ENCODE results near the gene COL10A1. TPM values are rescaled to one million over a fixed set of nuclear protein-coding genes. Genes with fewer than 3 reads are reported as not detected.

COL10A1 gene
- total RNA-seq (10 to 100 TPM in 1 of 6 donors, 1 to 10 TPM in 1, under 1 TPM in 1, not detected in 3; 0.09 to 15.4 (median 3.4) TPM), polyA plus RNA-seq (under 1 TPM in 1 of 2 donors, not detected in 1; 0.07 TPM)

DNA sequence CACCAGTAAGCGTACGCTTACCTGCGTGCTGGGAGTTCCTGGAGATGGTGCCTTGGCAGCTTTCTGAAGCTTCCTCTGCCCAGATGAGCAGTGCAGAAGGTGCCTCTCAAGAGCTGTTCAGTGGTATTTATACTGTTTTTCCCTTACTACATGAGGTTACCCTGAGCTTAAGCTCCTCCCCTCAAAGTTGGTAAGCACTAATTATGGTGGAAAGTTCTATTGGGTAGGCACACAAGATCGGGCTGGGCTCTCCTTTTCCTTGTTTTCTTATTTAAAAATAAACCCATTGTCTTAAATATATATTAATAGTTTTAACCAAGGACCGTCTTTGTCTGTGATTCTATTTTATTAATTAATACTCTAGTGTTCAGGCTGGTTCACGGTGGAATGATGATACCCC lies at the start of gene COL10A1:
TSS of gene COL10A1 (minus strand) at position 101 of the 400 bp plus-strand sequence. CDS start 640 bp downstream, outside the sequence.
- Histone ChIP-seq H3K9me3 (no peaks in the 10 kb centered on the region), H3K4me3 (no peak within 1 kb of the TSS), H3K27ac (no peak within 1 kb of the TSS), H3K27me3 (no peaks in the 10 kb centered on the region), H3K4me1 (no peaks in the 10 kb centered on the region), H3K36me3 (no peaks in the 10 kb centered on the region)
- no peak for DNase-seq
- WGBS, 2 donors = 91 to 97% methylated on average over 6 of the region's 6 CpGs
- TF ChIP-seq, protein P1, sequence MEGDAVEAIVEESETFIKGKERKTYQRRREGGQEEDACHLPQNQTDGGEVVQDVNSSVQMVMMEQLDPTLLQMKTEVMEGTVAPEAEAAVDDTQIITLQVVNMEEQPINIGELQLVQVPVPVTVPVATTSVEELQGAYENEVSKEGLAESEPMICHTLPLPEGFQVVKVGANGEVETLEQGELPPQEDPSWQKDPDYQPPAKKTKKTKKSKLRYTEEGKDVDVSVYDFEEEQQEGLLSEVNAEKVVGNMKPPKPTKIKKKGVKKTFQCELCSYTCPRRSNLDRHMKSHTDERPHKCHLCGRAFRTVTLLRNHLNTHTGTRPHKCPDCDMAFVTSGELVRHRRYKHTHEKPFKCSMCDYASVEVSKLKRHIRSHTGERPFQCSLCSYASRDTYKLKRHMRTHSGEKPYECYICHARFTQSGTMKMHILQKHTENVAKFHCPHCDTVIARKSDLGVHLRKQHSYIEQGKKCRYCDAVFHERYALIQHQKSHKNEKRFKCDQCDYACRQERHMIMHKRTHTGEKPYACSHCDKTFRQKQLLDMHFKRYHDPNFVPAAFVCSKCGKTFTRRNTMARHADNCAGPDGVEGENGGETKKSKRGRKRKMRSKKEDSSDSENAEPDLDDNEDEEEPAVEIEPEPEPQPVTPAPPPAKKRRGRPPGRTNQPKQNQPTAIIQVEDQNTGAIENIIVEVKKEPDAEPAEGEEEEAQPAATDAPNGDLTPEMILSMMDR (IDR thresholded peaks at IDR 0.05) = no peak
- intact Hi-C loops (cut with DNase I) = no loop called here
- FAIRE-seq = no peak
- no peak for ATAC-seq

DNA sequence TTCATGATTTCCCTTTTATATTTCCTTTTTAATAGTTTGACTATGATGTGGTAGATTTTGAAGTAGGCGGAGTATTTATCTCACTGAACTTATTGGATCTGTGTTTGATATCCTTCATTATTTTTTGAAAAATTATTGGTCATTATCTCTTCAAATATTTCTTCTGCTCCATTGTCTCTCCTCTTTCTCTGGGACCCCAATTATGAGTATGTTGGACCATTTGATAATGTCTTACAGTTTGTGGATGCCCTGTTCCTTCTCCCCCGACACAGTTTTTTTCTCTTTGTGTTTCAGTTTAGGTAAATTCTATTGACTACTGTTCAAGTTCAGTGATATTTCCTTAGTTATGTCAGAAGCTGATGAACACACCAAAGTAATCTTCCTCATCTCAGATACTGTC lies 49.4 kb upstream of the COL10A1 start:
- WGBS, 2 donors = 97 to 98% methylated on average over 2 of the region's 2 CpGs
- no peak overlapping the region for H3K4me3 ChIP-seq
- H3K4me1 ChIP-seq = no peaks in the 10 kb centered on the region
- TF ChIP-seq, protein P1 (IDR thresholded peaks at IDR 0.05) = no peak
- intact Hi-C loops (cut with DNase I) = no loop called here
- ATAC-seq (no peak), DNase-seq (no peak), FAIRE-seq (no peak)
- no peaks in the 10 kb centered on the region for H3K27me3 ChIP-seq
- H3K27ac ChIP-seq = no peak overlapping the region
- no peaks in the 10 kb centered on the region for H3K36me3 ChIP-seq
- peaks cover 0 to 10% (median 0%) of the 10 kb centered on the region in 4 donors for H3K9me3 ChIP-seq

DNA sequence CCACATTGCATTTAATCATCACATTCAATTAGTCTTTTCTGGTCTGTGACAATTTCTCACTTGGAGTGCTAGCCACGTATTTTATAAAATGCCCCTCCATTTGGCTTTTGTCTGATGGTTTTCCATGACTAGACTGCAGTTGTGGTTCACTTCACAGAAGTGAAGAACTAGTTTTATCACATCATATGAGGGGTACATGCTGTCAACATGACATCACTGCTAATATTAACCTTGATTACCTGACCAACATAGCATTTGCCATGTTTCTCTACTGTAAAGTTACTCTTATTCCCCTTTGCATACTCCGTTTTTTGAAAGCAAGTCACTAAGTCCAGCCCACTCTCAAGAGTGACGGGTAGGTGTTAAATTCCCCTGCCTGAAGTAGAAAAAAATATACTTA lies 48.0 kb upstream of the COL10A1 start:
- no peak for DNase-seq
- Histone ChIP-seq H3K27me3 (no peaks in the 10 kb centered on the region), H3K27ac (no peak overlapping the region), H3K4me3 (no peak overlapping the region), H3K4me1 (no peaks in the 10 kb centered on the region), H3K36me3 (no peaks in the 10 kb centered on the region), H3K9me3 (peaks cover 0 to 10% (median 0%) of the 10 kb centered on the region in 4 donors)
- no peak for ATAC-seq
- TF ChIP-seq, protein P1 (IDR thresholded peaks at IDR 0.05) = no peak
- intact Hi-C loops (cut with DNase I) = no loop called here
- WGBS, 2 donors = 64 to 67% methylated on average over 3 of the region's 3 CpGs
- FAIRE-seq = no peak

DNA sequence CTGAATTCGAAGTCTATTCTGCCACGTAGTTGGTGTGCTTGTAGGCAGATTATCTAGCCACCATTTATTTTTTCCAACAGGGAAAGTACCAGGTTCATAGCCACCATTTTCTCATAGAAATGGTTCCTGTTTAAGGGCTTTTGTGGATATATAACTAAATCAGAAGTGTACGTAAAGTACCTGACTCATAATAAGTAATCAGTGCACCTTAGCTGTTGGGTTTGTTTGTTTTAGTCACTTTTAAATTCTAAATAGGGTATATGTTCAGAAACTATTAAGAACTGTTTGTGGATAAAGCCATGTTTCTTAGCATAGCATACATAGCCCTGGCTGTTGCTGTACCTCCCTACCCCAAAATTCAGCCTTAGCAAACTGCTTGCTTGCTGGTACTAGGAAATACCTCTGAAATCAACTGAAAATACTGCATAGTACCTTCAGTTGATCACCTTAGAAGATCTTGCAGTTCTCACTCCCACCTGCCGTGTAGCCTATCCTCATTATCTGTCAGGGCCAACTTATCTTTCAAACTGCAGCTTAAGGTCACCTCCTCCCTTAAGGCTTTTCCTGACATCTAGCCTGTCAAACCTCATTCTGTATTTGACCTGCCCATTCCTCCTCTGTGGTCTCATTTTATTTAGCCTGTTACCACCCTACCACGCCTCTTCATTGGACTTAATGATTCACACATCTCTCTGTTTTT lies 44.6 kb upstream of the COL10A1 start:
- Histone ChIP-seq H3K27me3 (no peaks in the 10 kb centered on the region), H3K9me3 (peaks cover 0 to 8% (median 0%) of the 10 kb centered on the region in 4 donors), H3K4me1 (no peaks in the 10 kb centered on the region), H3K4me3 (no peak overlapping the region), H3K36me3 (no peaks in the 10 kb centered on the region), H3K27ac (no peak overlapping the region)
- 88 to 93% methylated on average over 5 of the region's 5 CpGs for WGBS, 2 donors
- DNase-seq (no peak), FAIRE-seq (no peak), ATAC-seq (no peak)
- intact Hi-C loops (cut with DNase I) = no loop called here
- TF ChIP-seq, protein P1 (IDR thresholded peaks at IDR 0.05) = no peak

DNA sequence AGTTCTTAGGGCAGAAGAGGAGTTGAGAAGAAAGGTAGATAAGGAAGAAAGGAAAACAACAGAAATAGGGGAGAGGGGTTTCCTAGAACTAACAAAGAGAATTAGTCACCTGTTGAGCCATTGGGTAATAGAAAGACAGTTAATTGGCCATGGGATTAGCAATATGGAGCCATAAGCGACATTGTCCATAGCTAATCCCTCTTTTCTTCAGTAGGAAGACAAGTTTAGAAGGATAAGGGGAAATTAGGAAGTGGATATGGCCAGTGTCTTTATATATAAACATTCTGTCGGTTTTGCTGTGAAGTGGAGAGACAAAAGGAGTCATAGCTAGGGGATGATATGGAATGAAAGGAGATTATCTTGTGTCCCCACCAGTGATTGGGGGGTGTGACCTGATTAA lies 43.9 kb upstream of the COL10A1 start:
- FAIRE-seq = no peak
- Histone ChIP-seq H3K27me3 (no peaks in the 10 kb centered on the region), H3K36me3 (no peaks in the 10 kb centered on the region), H3K4me3 (no peak overlapping the region), H3K4me1 (no peaks in the 10 kb centered on the region), H3K9me3 (peaks cover 0 to 1% (median 0%) of the 10 kb centered on the region in 4 donors), H3K27ac (no peak overlapping the region)
- intact Hi-C loops (cut with DNase I) = no loop called here
- TF ChIP-seq, protein P1 (IDR thresholded peaks at IDR 0.05) = no peak
- ATAC-seq = no peak
- DNase-seq = no peak
- 91 to 93% methylated on average over 2 of the region's 2 CpGs for WGBS, 2 donors
